Fibroblast of lung (primary cell): ENCODE measurements around the gene C16orf95. TPM values are rescaled to one million over a fixed set of nuclear protein-coding genes. Genes with fewer than 3 reads are reported as not detected.

Experiments
- DNase-seq, 2 donors: peaks; one replicate each; pipeline versions ENCODE4 v3.0.0 to v3.0.0-alpha.2; 2010; ENCODE audit warnings: low read depth in 2 of 2
- H2AFZ ChIP-seq: 2 replicates; pipeline ENCODE4 v1.5.1; 2012; ENCODE audit warnings: low read length, control low read depth, inconsistent platforms
- H3K27ac ChIP-seq: 2 replicates; pipeline ENCODE4 v1.5.1; 2011; ENCODE audit warnings: low read length, control low read depth; ENCODE audit not compliant: insufficient read depth
- H3K27me3 ChIP-seq: 2 replicates; pipeline ENCODE4 v1.5.1; 2011; ENCODE audit warnings: mild to moderate bottlenecking, low read length; ENCODE audit not compliant: control insufficient read depth, insufficient read depth
- H3K36me3 ChIP-seq: 2 replicates; pipeline ENCODE4 v1.5.1; 2011; ENCODE audit warnings: low read length; ENCODE audit not compliant: control insufficient read depth, insufficient read depth
- H3K4me1 ChIP-seq: 2 replicates; pipeline ENCODE4 v1.5.1; 2011; ENCODE audit warnings: low read length; ENCODE audit not compliant: control insufficient read depth, insufficient read depth; ENCODE audit errors: extremely low read depth
- H3K4me2 ChIP-seq: 2 replicates; pipeline ENCODE4 v1.5.1; 2011; ENCODE audit warnings: low read length, control low read depth; ENCODE audit not compliant: insufficient read depth; ENCODE audit errors: extremely low read depth
- H3K4me3 ChIP-seq, 4 experiments: fragments of 200-600 bp in 1 of 4; sonication (generic) in 1 of 4; replicated peaks in 1 of 4; 2 replicates each; pipeline ENCODE4 v1.5.1; 2011 to 2016; ENCODE audit warnings: low read length in 4 of 4, low read depth in 3 of 4, mild to moderate bottlenecking in 3 of 4, control low read depth in 2 of 4, inconsistent platforms in 1 of 4, mixed read lengths in 1 of 4; ENCODE audit not compliant: insufficient read depth in 1 of 4; ENCODE audit errors: control extremely low read depth in 1 of 4
- H3K79me2 ChIP-seq: 2 replicates; pipeline ENCODE4 v1.5.1; 2012; ENCODE audit warnings: mild to moderate bottlenecking, low read length, inconsistent platforms; ENCODE audit not compliant: control insufficient read depth, insufficient read depth
- H3K9ac ChIP-seq: 2 replicates; pipeline ENCODE4 v1.5.1; 2011; ENCODE audit warnings: mild to moderate bottlenecking, low read length, control low read depth; ENCODE audit not compliant: insufficient read depth
- H3K9me3 ChIP-seq: 2 replicates; pipeline ENCODE4 v1.5.1; 2012; ENCODE audit warnings: low read depth, low read length; ENCODE audit not compliant: control insufficient read depth, insufficient read depth
- H4K20me1 ChIP-seq: 2 replicates; pipeline ENCODE4 v1.5.1; 2011; ENCODE audit warnings: low read length; ENCODE audit not compliant: control insufficient read depth, insufficient read depth; ENCODE audit errors: extremely low read depth
- CTCF ChIP-seq, 2 donors: IDR thresholded peaks in 1 of 2; conservative IDR thresholded peaks in 1 of 2; 1 replicate in 1 of 2; 2 replicates in 1 of 2; pipeline ENCODE4 v1.5.1; 2011 to 2012; ENCODE audit warnings: low read length in 2 of 2, control low read depth in 1 of 2, inconsistent platforms in 1 of 2, low read depth in 1 of 2, mild to moderate bottlenecking in 1 of 2
- EZH2 ChIP-seq: IDR thresholded peaks from 2 replicates; pipeline ENCODE4 v1.5.1; 2012; ENCODE audit warnings: low read length, control low read depth, mild to moderate bottlenecking; ENCODE audit errors: missing control alignments
- polyA plus RNA-seq, 2 donors: library from polyadenylated mRNA; depleted of rRNA in 1 of 2; stranded (reverse) in 1 of 2; unstranded in 1 of 2; fragments of >200 nt; gene quantifications; 2 replicates each; pipeline ENCODE4 v1.2.1, GENCODE V29; 2011 to 2012; ENCODE audit warnings: missing spikeins in 1 of 2
- total RNA-seq: library from RNA; depleted of rRNA; stranded (reverse); fragments of >200 nt; gene quantifications from 2 replicates; pipeline ENCODE4 v1.2.1, GENCODE V29; 2014

C16orf95 gene
- total and polyA plus RNA-seq, 2 donors (not counting 1 experiment from before 2014, with no cell fraction given): 1.3 to 5.4 TPM

- DNase-seq: no peak
These were observed 5.2 kb downstream of the C16orf95 start for GRCh38 chr16:87312008-87312407.

GRCh38 chr16:87311387-87311786, 5.8 kb downstream of the C16orf95 start:
- Histone ChIP-seq H3K27ac (no peak overlapping the region), H3K9ac (no peak overlapping the region), H2AFZ (no peak overlapping the region), H4K20me1 (no peaks in the 10 kb centered on the region), H3K4me2 (no peak overlapping the region), H3K27me3 (no peaks in the 10 kb centered on the region), H3K79me2 (no peaks in the 10 kb centered on the region), H3K36me3 (no peaks in the 10 kb centered on the region), H3K9me3 (no peaks in the 10 kb centered on the region), H3K4me1 (no peaks in the 10 kb centered on the region), H3K4me3 (no peak overlapping the region)
- DNase-seq: no peak
- no peak for TF ChIP-seq EZH2
- no peak for TF ChIP-seq CTCF (conservative IDR thresholded peaks at IDR 0.05 in 1 of 2, IDR thresholded peaks at IDR 0.05 in 1 of 2; ENCODE audit: low read depth in 1 of 2, low read length in 2 of 2)

More at GRCh38 chr16:87312008-87312407, 5.2 kb downstream of the C16orf95 start:
- no peak for TF ChIP-seq CTCF (conservative IDR thresholded peaks at IDR 0.05 in 1 of 2, IDR thresholded peaks at IDR 0.05 in 1 of 2; ENCODE audit: low read depth in 1 of 2, low read length in 2 of 2)
- H3K36me3 ChIP-seq: no peaks in the 10 kb centered on the region
- H3K27ac ChIP-seq: no peak overlapping the region
- H3K4me2 ChIP-seq: no peak overlapping the region
- H3K9me3 ChIP-seq: no peaks in the 10 kb centered on the region
- H3K4me1 ChIP-seq: no peaks in the 10 kb centered on the region
- H3K9ac ChIP-seq: no peak overlapping the region
- no peak overlapping the region for H2AFZ ChIP-seq
- H3K79me2 ChIP-seq: no peaks in the 10 kb centered on the region
- H3K4me3 ChIP-seq: no peak overlapping the region
- H3K27me3 ChIP-seq: no peaks in the 10 kb centered on the region
- no peaks in the 10 kb centered on the region for H4K20me1 ChIP-seq

- no peaks in the 10 kb centered on the region for H4K20me1 ChIP-seq
- H3K9ac ChIP-seq: no peak overlapping the region
- no peak overlapping the region for H2AFZ ChIP-seq
- no peaks in the 10 kb centered on the region for H3K27me3 ChIP-seq
- H3K27ac ChIP-seq: no peak overlapping the region
- no peaks in the 10 kb centered on the region for H3K36me3 ChIP-seq
- H3K4me2 ChIP-seq: no peak overlapping the region
- TF ChIP-seq CTCF (conservative IDR thresholded peaks at IDR 0.05 in 1 of 2, IDR thresholded peaks at IDR 0.05 in 1 of 2; ENCODE audit: low read depth in 1 of 2, low read length in 2 of 2) (no peak), EZH2 (no peak)
- H3K4me3 ChIP-seq: no peak overlapping the region
- H3K79me2 ChIP-seq: no peaks in the 10 kb centered on the region
- no peaks in the 10 kb centered on the region for H3K4me1 ChIP-seq
- no peak for DNase-seq
- H3K9me3 ChIP-seq: no peaks in the 10 kb centered on the region
These were observed 6.6 kb downstream of the C16orf95 start for GRCh38 chr16:87310610-87311009.
